ENCODE data around the gene ALX4.

The ALX4 gene

DNA sequence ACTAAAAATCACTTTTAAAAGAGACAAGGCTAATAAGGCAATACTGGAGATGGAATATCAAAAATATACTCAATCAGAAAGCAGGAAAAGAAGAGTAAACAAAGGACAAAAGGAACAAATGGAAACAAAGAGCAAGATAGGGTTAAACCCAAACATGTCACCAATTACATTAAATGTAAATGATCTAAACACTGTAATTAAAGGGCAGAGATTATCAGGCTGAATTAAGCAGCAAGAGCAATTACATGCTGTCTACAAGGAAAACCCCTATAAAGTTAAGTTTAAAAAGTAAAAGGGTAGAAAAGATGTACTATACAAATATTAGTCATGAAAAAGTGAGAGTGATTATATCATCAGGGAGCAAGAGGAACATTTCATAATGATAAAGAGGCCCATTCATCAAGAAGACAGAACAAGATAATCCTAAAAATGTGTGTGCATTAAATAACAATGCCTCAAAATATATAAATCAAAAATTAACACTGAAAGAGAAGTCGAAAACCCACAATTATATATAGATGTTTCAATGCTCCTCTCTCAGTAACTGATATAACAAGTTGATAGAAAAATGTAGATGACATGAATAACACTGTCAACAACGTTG is 56.8 kb downstream of the ALX4 start:
- no peak overlapping the region for H3K27ac ChIP-seq (ENCODE audit: extremely low read depth, low read depth, low read length)
- no peak overlapping the region for H3K4me3 ChIP-seq (ENCODE audit: low read depth, low read length)
- TF ChIP-seq ZFP41 (tag by site-specific recombination; IDR thresholded peaks at IDR 0.05; ENCODE audit: borderline replicate concordance) = no peak
- 0 out of 2 replicates have a peak, but pooled peaks have one; percentile 47 for TF ChIP-seq TRIM28 (IDR thresholded peaks at IDR 0.05; ENCODE audit: borderline replicate concordance, low read length)
- peak; percentile 21; the same call in 1 of the 2 replicates for TF ChIP-seq ZNF580 (tag by site-specific recombination; IDR thresholded peaks at IDR 0.05)
- no peak for TF ChIP-seq ZFP37 (tag by site-specific recombination; IDR thresholded peaks at IDR 0.05)
- no peak for TF ChIP-seq ZNF354C (tag by site-specific recombination; IDR thresholded peaks at IDR 0.05; ENCODE audit: borderline replicate concordance, low read depth)
- TF ChIP-seq ZNF426 (tag by site-specific recombination; IDR thresholded peaks at IDR 0.05) = no peak
- no peak for TF ChIP-seq ZNF48 (tag by site-specific recombination; IDR thresholded peaks at IDR 0.05)
- TF ChIP-seq, protein P1, sequence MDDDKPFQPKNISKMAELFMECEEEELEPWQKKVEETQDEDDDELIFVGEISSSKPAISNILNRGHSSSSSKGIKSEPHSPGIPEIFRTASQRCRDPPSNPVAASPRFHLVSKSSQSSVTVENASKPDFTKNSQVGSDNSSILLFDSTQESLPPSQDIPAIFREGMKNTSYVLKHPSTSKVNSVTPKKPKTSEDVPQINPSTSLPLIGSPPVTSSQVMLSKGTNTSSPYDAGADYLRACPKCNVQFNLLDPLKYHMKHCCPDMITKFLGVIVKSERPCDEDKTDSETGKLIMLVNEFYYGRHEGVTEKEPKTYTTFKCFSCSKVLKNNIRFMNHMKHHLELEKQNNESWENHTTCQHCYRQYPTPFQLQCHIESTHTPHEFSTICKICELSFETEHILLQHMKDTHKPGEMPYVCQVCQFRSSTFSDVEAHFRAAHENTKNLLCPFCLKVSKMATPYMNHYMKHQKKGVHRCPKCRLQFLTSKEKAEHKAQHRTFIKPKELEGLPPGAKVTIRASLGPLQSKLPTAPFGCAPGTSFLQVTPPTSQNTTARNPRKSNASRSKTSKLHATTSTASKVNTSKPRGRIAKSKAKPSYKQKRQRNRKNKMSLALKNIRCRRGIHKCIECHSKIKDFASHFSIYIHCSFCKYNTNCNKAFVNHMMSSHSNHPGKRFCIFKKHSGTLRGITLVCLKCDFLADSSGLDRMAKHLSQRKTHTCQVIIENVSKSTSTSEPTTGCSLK (tag by site-specific recombination; IDR thresholded peaks at IDR 0.05) = no peak
- no peak for TF ChIP-seq ZNF146 (tag by site-specific recombination; IDR thresholded peaks at IDR 0.05)
- TF ChIP-seq ZNF473 (tag by site-specific recombination; IDR thresholded peaks at IDR 0.05) = no peak
- no peak for TF ChIP-seq ZNF416 (tag by site-specific recombination; IDR thresholded peaks at IDR 0.05)
- TF ChIP-seq ZNF404 (tag by site-specific recombination; IDR thresholded peaks at IDR 0.05) = no peak
- TF ChIP-seq SETDB1 (IDR thresholded peaks at IDR 0.05; ENCODE audit: insufficient read length, low read length) = peak; percentile 92
- no peaks in the 10 kb centered on the region for H3K4me1 ChIP-seq (ENCODE audit: control insufficient read depth, insufficient read depth, low read length)
- no peaks in the 10 kb centered on the region for H3K9me3 ChIP-seq (ENCODE audit: control insufficient read depth, insufficient read depth, low read depth, low read length)
- ChIA-PET POLR2A (no interaction called here), CTCF (no interaction called here)
- H3K36me3 ChIP-seq (ENCODE audit: control insufficient read depth in 2 of 2, insufficient read depth in 1 of 2, low read length in 2 of 2) = peaks cover 0 to 4% of the 10 kb centered on the region in 2 experiments; a peak in 1 of 3 replicates

DNA sequence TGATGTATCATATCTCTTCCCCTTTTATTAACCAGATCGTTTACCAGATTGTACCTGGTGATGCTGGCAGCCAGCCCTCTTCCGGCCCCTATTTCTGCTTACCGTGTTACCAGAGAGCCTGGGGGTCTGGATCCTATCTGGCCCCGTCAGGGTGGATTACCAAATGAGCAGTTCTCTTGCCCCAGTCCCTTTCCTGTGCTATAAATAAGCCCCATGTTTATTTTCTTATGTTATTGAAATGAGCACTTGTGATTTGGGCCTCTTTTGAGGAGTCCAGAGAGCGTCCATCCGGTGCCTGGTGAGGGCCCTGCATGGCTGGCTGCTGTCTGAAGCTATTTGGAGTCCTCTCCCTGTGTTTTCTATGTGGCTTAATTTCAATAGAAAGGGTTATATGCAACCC is 59.5 kb downstream of the ALX4 start:
- H3K36me3 ChIP-seq (ENCODE audit: control insufficient read depth in 2 of 2, insufficient read depth in 1 of 2, low read length in 2 of 2) = peaks cover 0 to 4% of the 10 kb centered on the region in 2 experiments; a peak in 1 of 3 replicates
- ChIA-PET CTCF (no interaction called here), POLR2A (no interaction called here)
- no peaks in the 10 kb centered on the region for H3K9me3 ChIP-seq (ENCODE audit: control insufficient read depth, insufficient read depth, low read depth, low read length)
- TF ChIP-seq, protein P2, sequence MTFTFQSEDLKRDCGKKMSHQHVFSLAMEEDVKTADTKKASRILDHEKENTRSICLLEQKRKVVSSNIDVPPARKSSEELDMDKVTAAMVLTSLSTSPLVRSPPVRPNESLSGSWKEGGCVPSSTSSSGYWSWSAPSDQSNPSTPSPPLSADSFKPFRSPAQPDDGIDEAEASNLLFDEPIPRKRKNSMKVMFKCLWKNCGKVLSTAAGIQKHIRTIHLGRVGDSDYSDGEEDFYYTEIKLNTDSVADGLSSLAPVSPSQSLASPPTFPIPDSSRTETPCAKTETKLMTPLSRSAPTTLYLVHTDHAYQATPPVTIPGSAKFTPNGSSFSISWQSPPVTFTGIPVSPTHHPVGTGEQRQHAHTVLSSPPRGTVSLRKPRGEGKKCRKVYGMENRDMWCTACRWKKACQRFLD (tag by site-specific recombination; IDR thresholded peaks at IDR 0.05) = no peak
- TF ChIP-seq ZNF473 (tag by site-specific recombination; IDR thresholded peaks at IDR 0.05) (no peak), ZNF394 (tag by site-specific recombination; IDR thresholded peaks at IDR 0.05; ENCODE audit: borderline replicate concordance) (no peak), SETDB1 (IDR thresholded peaks at IDR 0.05; ENCODE audit: insufficient read length, low read length) (no peak)
- TF ChIP-seq, protein P3, sequence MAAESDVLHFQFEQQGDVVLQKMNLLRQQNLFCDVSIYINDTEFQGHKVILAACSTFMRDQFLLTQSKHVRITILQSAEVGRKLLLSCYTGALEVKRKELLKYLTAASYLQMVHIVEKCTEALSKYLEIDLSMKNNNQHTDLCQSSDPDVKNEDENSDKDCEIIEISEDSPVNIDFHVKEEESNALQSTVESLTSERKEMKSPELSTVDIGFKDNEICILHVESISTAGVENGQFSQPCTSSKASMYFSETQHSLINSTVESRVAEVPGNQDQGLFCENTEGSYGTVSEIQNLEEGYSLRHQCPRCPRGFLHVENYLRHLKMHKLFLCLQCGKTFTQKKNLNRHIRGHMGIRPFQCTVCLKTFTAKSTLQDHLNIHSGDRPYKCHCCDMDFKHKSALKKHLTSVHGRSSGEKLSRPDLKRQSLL (tag by site-specific recombination; IDR thresholded peaks at IDR 0.05) = no peak
- no peak overlapping the region for H3K4me3 ChIP-seq (ENCODE audit: low read depth, low read length)
- H3K27ac ChIP-seq (ENCODE audit: extremely low read depth, low read depth, low read length) = no peak overlapping the region
- H3K4me1 ChIP-seq (ENCODE audit: control insufficient read depth, insufficient read depth, low read length) = no peaks in the 10 kb centered on the region

- Histone ChIP-seq H3K27ac (ENCODE audit: extremely low read depth, low read depth, low read length) (no peak overlapping the region), H3K4me3 (ENCODE audit: low read depth, low read length) (no peak overlapping the region), H3K9me3 (ENCODE audit: control insufficient read depth, insufficient read depth, low read depth, low read length) (no peaks in the 10 kb centered on the region), H3K36me3 (ENCODE audit: control insufficient read depth in 2 of 2, insufficient read depth in 1 of 2, low read length in 2 of 2) (peaks cover 0 to 21% of the 10 kb centered on the region in 2 experiments; a peak in 1 of 3 replicates), H3K4me1 (ENCODE audit: control insufficient read depth, insufficient read depth, low read length) (no peaks in the 10 kb centered on the region)
- ChIA-PET POLR2A (no interaction called here), CTCF (interaction anchor here (0.7 to 0.9 kb wide), 2 partner anchors 14 to 38 kb away, joined by 3 to 4 read pairs; no protein-coding TSS in a partner anchor)
- TF ChIP-seq HOXA7 (CRISPR knock-in tag; IDR thresholded peaks at IDR 0.05; ENCODE audit: borderline replicate concordance) (no peak), ZNF529 (tag by site-specific recombination; IDR thresholded peaks at IDR 0.05; ENCODE audit: insufficient replicate concordance) (no peak), ZNF561 (tag by site-specific recombination; IDR thresholded peaks at IDR 0.05; ENCODE audit: borderline replicate concordance) (no peak), ZNF626 (tag by site-specific recombination; IDR thresholded peaks at IDR 0.05) (no peak), PRDM1 (tag by site-specific recombination; IDR thresholded peaks at IDR 0.05) (no peak), ZNF280D (tag by site-specific recombination; IDR thresholded peaks at IDR 0.05) (no peak), SALL2 (tag by site-specific recombination; IDR thresholded peaks at IDR 0.05; ENCODE audit: borderline replicate concordance) (no peak), ZNF223 (tag by site-specific recombination; IDR thresholded peaks at IDR 0.05) (no peak)
These were observed 61.8 kb downstream of the ALX4 start for GRCh38 chr11:44248109-44248508.
